Retina (tissue), 1 donor: ENCODE data around the gene TREX2.

Experiments
- DNase-seq: peaks from one replicate; pipeline ENCODE4 v3.0.0-alpha.2; 2016

The TREX2 gene

DNA sequence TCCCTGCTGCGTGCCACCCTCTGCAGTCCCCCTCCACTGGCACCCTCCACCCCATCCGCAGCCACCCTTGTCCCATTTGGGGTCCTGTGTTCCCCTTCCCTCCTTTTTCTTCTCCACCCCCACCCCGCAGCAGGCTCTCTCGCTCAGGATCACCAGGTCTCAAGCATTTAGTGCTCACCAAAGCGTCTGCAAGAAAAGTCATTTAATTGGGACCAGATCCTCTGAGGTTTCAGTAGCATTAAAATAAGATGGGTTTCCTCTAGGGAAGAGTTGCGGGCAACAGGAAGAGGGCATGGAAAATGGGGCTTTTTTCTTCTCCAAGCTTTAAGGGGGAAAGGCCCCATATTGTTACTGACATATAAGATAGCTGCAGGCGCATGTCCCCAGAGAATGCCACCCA is 29.4 kb upstream of the TREX2 start:
- DNase-seq, result no peak

DNA sequence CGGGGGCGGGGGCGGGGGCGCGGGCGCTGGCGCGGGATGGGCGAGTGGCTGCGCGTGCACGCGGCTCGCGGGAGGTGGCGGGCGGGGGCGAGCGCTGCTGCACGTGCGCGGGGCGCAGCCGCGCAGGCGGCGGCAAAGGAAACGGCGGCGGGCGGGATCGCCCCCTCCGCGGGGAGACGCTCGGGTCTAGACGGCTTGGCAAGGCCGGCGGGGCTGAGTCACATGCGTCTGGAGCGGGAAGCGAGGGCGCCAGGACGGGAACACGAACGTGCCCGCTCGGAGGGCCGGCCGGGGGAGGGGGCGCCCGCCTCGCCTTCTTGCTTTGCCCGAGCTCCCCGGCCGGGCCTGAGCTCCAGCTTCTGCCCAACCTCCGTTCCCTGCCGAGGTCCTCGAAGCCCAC is 28.9 kb upstream of the TREX2 start:
- DNase-seq, result peak; percentile 59

DNA sequence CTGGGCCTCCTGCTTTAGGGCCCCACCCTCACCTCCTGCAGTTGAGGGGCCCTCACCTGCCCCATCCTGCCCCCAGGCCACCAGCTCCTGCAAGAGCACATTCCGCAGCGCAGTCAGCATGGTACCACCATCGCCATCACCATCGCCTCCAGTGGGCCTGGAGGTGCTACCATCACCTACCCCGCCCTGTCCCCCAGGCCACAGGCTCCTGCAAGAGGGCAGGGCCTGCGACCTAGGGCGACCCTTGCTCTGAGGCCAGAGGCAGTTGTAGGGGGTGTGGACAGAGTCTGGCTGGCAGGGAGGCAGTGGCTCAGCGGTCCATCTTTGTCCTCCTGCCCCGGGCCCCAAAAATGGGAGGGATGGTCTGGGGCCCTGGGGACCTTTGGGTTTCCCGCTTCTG is 28.4 kb upstream of the TREX2 start:
- DNase-seq, result no peak

DNA sequence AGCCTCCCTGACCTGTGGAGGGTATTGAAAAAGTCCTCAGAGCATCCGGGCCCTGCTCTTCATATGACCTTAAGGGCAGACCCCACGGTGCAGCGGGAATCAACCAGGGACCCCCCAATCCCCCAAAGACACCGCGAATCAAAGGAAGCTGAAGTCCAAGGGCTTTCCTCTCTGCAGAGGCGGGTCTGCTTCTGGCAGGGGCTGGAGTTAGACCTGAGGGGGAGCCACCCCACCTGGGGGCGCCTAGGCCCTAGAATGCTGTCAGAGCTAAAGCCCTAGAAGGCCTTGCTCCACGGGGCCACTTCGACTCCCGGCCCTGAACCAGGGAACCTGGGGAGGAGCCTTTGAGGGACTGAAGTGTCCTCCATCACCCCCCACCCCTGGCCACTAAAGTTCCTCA is 27.3 kb upstream of the TREX2 start:
- no peak for DNase-seq

DNA sequence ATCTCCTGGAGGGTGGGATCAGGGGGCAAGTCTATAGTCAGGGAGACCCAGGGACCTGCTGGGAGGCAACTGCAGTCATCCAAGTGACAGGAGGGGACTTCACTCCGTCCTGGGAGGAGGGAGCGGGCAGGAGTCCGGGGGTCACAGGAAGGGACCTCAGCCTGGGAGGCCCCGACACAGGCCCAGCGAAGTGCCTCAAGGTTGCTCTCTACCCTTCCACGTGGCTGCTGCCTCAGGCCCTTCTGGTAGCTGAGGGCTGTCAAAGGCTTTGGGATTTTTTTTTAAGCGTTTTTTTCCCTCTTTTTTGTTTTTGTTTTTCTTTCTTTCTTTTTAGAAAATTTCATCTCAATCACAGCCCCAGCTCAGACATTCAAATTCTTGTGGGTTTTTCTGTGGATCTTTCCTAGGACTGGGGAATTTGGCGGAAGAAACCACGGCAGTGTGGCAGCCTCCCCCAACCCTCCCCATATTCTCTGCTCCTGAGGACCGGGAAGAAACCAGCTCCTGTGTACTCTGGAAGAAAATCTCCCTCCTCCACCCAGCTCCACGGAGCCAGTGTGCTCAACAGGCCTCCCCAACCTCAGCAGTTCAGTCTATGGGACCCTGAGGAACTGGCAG is 25.9 kb upstream of the TREX2 start:
- no peak for DNase-seq

DNA sequence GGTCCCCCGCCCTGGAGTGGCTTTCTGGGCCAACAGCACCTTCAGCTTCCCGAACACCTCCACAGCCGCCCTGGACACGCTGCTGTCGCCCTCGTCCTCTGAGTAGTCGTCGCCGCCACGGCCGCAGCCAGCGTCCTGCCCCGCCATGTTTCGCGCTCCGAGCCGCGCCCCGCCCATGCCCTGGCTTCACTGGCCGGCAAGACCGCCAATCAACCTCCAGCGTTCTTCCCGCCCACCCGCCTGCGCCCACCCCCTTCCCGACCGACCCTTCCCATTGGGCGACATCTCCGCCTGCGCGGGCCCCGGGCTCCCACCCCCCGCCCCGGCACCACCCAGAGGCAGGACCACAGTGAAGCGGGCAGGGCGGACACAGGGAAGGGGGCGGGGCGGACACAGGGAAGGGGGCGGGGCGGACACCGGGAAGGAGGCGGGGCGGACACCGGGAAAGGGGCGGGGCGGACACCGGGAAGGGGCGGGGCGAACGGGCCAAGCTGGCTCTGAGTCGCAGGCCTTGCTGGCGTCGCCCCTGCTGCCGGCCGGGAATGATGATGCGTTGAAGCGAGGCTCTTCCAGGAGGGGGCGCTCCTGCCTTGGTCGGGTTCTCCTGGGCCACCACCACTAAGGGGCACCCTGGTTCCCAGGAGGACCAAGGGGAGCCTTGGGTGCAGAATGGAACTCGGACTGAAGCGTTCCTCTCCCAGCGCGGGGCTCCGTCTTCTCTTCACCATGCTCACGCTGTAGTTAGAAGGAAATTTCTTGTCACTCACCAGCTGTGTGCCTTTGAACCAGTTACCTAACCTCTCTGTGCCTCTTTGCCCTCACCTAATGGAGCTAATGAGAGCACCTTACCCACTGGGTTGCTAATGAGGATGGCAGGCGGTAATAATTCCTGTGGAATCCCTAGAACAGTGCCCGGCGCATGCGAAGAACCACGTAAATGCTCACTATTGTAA is 24.8 kb upstream of the TREX2 start, which contains the start of gene HAUS7:
TSS of gene HAUS7 (minus strand) at position 166 of the 953 bp plus-strand sequence. CDS start at position 147, 19 bp downstream.
- DNase-seq, result peak; percentile 86

DNA sequence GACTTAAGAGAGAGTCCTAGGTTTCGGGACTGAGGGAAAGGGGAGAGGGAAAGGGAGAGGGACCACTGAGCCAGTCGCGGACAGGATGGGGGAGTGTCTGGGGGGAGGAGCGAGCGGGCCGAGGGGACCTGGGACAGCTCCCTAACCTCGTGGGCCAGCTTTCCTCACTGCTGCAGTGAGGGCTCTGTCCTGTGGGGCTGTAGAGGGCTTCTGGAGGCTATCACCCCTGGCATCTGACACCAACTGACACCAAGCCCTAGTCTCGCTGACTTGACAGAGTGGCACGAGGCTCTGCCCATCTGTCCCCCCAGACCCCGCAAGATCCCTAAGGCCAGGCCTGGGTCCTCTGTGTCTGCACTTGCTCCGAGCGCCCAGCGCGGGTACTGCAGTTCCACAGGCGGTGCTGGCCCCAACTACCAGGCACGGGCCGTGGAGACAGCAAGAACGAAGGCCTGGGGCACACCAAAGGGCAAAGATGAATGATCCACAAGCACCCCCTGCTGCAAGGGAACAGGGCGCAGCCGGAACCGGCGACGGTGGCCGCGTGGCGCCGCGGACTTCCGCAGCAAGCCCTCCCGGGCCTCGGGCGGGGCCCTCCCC is 24.1 kb upstream of the TREX2 start:
- DNase-seq, result no peak

DNA sequence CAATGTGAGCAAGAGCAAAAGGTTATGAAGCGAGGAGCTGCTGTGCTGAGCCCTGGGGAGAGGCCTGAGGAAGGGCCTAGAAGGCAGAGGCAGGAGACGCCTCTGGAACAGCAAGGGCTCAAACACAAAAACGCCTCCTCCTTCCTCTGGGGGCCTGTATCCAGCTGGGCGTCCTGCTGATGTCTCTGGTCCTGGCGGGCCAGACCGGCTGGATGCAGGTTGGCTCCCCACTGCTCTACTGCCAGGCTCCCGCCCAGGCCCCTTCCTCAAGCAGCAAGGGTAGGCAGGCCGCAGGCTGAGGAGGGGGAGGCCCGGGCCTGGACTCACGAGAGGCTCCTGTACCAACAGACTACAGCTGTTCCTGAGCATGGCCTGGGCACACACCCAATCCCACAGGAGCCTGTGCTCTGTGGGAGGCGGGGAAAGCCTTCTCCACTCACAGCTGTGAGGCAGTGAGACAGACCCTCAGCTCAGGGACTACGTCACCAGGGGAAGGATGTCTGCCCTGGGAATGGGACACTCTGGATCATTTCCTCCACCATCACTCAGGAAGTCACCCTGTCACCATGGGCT is 22.2 kb upstream of the TREX2 start:
- DNase-seq, result no peak

DNA sequence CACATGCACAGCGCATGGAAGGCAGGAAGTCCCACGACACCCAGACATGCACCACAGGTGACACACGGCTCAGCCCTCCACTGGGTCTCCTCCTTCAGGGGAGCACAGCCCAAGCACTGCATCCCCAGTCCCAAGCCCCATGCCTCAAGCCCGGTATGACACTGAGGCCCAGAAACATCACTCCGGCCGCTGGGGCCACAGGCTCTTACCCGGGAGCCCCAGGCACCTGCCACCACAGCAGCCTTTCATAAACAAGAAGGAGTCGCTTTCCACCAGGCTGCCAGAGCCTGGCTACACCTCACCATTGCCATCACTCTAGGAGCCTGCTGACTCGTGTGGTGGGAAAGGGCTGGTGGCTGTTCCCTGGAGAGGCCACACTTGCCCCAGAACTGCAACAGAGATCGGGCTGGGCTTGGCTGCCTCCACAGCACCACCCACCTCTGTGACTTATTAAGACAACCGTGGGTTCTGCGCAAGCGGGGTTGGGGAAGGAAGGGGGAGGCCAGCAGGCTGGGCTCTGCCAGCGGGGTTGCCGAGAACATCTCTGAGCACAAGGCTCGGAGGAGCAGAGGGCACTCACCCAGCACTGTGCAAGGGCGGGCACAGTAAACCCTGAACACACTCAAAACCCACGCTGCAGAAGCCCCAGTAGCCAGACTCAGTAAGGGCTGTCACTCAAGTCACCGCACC is 20.0 kb upstream of the TREX2 start:
- no peak for DNase-seq

DNA sequence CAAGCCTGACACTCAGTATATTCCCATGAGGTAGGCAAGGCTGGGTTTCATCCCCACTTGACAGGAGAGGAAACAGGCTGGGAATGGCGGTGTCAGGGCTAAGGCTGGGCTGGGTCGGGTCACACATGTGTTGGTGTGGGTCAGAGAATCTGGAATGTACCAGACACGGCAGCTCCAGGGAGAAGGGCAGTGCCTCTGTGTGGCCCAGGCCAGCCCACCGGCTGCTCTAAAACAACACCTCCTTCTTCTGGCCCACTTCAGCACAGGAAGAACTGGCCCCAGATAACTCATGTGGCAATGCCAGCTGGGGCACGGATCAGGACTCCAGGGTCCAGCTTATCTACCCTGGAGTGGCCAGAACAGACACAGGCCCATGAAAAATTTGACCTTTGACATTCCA is 18.3 kb upstream of the TREX2 start:
- DNase-seq, result no peak

DNA sequence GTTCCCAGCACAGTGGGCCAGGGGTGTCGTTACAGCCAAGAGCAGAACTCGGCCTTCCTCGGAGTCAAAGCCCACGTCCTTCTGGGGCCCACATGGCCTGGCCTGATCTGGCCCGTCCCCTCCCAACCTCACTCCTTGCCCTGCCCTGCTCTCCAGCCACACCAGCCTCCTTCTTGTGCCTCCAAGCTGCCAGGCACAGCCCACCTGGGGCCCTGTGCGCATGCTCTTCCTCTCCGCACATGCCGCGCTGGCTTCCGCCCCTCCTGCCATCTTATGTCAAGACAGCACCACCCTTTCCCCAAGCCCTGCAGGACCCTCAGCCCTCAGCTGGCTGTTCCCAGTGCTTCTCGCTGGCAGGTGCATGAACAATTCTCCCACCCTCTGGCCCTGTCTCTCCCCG is 17.7 kb upstream of the TREX2 start:
- DNase-seq, result no peak

DNA sequence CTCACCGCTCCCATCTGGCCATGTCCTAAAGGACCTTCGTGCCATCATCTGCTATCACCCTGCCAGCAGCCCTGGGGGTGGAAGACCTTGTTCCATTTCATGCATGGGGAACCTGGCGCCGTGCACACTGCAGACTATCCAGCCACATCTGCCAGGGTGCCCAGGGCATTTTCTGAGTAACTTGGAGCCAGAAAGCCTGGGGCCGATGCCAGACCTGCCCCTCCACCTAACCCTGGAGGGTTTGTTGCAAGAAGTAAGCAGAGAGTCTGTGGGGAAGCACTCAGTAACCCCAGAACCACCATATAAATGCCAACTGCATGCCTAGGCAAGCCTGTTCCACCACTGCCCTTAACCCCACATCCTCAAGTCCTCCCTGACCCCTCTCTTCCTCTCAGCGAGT is 17.2 kb upstream of the TREX2 start:
- DNase-seq, result no peak

DNA sequence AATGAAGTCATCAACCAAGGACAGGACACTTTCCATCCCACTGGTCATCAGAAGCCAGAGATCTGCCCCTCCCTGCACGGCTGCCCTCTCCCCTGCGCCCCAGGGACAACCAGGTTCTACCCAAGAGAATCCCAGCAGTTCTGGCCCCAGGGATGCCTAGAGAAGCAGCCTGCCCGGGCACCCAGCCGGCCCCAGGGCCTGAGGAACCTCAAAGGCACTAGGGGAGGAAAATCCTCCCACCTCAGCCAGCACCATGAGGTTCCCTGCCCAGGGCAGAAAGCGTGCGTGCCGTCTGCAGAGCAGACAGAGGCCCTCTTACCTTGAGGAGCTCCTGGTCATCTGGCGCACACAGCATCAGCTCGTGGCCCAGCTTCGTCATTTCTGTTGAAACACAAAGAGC is 16.4 kb upstream of the TREX2 start:
- no peak for DNase-seq

DNA sequence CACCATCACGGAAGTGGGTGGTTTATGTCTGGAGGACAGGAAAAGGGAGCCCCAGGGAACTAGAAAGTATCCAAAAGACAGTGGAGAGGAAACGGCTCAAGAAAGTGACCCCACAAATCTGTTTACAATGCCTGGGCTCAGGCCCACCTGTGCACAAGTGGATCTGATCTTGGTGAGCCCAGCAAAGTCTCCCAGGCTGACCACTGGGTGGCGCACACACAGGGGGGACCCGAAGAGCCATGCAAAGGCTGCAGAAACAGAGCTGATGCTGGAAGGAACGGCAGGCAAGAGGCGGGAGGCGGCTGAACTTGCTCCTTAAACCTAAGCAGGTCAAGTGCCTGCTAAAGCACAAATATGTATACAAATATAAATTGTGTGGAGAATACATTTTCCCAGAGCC is 15.0 kb upstream of the TREX2 start:
- peak; percentile 36 for DNase-seq

DNA sequence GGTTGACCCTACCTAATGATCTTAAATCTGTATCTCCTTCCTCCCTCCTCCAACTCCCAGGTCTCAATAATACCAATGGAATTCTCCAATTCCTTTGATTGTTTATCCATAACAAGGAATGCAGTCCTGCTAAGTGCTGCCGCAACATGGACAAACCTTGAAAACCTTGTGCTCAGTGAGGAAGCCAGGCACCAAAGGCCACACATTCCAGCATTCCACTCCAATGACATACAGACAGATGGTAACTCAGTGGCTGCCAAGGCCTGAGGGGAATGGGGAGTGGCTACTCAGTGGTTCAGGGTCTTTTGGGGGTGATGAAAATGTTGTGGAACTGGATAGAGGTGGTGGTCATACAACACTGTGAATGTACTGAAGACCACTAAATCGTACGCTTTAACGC is 14.1 kb upstream of the TREX2 start:
- DNase-seq, result no peak

DNA sequence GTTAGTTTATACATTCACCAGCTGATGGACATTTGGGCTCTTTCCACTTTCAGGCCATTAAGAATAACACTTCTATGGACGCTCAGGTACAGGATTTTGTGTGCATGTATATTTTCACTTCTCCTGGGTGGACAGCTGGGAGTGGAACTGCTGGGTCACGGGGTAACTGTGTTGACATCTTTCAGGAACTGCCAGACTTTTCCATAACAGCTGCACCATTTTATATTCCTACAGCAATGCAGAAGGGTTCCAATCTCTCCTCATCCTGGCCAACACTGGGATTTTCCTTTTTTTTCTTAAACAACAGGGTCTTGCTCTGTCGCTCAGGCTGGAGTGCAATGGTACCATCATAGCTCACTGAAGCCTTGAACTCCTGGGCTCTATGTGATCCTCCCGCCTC is 12.6 kb upstream of the TREX2 start:
- no peak for DNase-seq

DNA sequence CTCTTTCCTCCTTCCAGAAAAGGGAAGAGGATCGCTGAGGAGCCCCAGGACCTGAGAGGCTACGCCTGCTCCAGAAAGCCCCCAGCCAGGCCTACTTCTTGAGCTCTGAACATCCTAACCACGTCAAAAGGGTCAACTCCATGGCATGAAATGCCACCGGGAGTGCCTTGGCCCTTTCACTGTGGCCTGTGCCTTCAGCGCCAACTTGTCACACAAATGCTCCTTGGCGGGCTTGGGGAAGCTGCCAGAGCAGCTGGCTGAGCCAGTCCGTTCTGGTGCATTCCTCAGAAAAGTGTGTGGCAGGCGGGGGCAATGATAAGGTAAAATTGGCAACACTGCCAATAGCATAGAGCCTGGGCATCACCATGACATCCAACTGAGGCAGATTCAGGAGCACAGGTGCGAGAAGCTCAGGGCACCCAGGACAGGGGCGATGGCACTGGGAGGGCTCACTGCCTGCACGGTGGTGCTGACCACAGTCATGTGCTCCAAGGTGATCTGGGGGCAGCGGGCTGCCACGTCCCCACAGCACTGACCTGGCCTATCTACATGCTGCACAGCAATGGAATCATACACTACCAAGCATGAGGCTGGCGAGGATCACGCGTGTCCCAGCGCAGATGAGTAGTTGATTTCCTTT is 12.1 kb upstream of the TREX2 start:
- no peak for DNase-seq

DNA sequence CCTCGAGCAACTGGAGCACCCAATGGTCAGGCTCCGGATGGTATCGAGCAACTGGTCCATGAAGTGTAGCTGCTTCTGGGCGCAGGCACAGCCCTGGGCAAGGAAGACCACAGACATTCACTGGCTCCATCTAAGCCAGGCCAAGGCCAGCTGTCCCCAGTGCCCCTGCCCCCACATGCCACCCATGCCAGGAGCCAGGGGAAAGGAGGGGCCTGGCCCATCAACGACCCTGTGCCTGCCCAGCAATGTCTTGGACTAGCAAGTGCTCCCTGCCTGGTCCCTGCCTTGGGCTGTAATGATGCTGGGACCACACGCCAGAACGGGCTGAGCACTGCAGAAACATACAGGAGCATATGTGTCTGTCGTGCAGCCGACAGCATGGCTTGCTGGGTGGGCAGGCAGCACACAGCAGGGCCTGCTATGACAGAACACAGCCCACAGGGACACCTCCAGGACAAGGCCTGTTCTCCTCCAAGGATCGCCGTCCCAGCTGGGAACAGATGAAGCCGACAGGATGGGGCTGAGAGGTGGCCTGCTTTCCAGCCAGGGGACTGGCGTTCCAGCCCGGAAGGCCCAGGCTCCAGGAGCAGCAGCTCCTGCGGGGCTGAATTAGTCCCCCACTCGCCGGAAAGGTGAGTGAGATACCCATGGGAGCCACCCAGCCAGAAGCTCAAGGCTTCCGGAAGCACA is 11.4 kb upstream of the TREX2 start:
- DNase-seq, result no peak

DNA sequence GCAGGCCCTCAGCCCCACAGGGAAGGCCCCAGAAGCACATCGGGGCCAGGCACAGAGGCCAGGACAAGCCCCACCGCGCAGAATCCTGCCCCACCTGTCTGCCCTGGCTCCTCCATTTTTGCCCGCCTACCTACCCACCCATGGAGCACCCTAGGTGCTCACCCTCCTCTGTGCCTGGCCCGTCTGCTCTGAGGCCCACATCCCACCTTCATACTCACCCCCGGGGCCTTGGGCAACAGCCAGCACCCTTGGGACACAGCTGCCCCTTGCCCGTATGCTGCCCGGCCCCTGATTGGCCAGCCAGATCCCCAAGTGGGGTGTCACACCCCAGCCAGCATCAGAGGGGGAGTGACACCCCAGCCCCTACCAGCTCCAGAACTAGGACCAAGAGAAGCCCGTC is 10.8 kb upstream of the TREX2 start:
- DNase-seq, result no peak

DNA sequence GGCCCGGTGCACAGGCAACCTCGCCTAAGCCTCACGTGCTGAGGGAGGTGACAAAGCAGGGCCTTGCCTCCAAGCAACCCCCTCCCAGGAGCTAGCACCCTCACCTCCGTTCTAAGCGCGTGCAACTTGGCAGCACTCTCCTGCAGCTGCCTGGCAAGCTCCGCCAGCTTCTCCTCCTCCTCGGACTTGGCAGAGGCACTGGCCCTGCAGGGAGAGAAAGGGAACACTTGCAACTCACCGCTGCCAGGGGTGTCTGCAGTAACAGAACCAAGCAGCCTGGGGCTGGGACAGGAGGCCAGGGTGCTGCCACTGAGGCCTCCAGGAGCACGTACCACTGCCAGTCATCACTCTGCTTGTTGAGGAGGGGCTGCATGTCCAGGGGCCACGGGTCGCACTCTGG is 10.3 kb upstream of the TREX2 start:
- DNase-seq, result no peak

DNA sequence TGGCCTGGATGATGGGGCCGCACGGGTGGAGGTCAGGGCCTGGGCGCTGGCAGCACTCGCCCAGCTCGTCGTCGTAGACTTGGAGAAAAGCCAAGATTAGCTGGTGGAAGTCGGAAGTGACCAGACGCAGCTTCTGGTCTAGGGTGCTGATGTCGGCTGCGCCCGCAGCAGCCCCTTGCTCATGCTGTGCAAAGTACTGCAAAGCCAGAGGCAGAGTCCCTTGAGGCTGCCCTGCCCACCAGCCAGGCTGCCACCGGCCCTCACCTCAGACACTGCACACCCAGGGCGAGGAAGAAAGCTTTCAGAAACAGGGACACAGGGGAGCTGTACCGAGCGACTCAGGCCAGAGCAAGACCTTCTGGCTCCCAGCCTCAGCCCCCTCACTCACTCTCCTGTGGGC is 9.7 kb upstream of the TREX2 start:
- DNase-seq, result no peak
